ENCODE measurements around the gene NBPF15. TPM values are rescaled to one million over a fixed set of nuclear protein-coding genes. Genes with fewer than 3 reads are reported as not detected.
A peak's percentile ranks its signal among the peaks of the same experiment; 100 is the strongest.
"Not testable (repeated sequence)": the region's sequence is repeated elsewhere in the genome, so short reads cannot be mapped to it uniquely, and the experiment has no call there.

NBPF15 gene
- total and polyA plus RNA-seq, 2 donors (not counting 1 experiment from before 2014, with no cell fraction given), result 72.9 to 108 TPM

GRCh38 chr1:144412491-144413403 lies 48.7 kb downstream of the NBPF15 start:
- Histone ChIP-seq H3K4me2 (replicated peaks; ENCODE audit: low read depth, low read length, poor library complexity, severe bottlenecking) (peak overlapping the region; percentile 43), H3K27ac (ENCODE audit: low read length in 2 of 2) (peak overlapping the region; percentile 63 to 71), H3K9ac (ENCODE audit: low read length) (peak overlapping the region; percentile 64), H3K4me3 (ENCODE audit: control extremely low read depth in 1 of 5, extremely low read depth in 1 of 5, insufficient read depth in 1 of 5, low read depth in 2 of 5, low read length in 4 of 5) (peak overlapping the region; percentile 25 to 66 (median 47))
- WGBS (ENCODE audit: insufficient coverage), result 0% methylated on average over 10 of the region's 41 CpGs
- H3K27me3 Mint-ChIP-seq; H3K4me1 Mint-ChIP-seq; H4K20me1 ChIP-seq (ENCODE audit: control insufficient read depth, insufficient read depth, low read length, poor library complexity, severe bottlenecking); H3K27me3 ChIP-seq (replicated peaks in 1 of 4; ENCODE audit: control extremely low read depth in 1 of 4, control insufficient read depth in 3 of 4, insufficient read depth in 4 of 4, low read length in 3 of 4); H3K9me3 Mint-ChIP-seq (ENCODE audit: insufficient read depth); H2AFZ ChIP-seq (ENCODE audit: insufficient read depth, low read depth, low read length, poor library complexity, severe bottlenecking); intact Hi-C loops (cut with micrococcal nuclease); H3K79me2 ChIP-seq (ENCODE audit: control insufficient read depth, insufficient read depth, low read length); CTCF ChIA-PET; H3K36me3 ChIP-seq (replicated peaks in 1 of 2; ENCODE audit: control extremely low read depth in 1 of 2, control insufficient read depth in 1 of 2, extremely low read depth in 1 of 2, insufficient read depth in 2 of 2, low read length in 1 of 2); H3K4me1 ChIP-seq (ENCODE audit: control insufficient read depth in 2 of 2, insufficient read depth in 2 of 2, low read length in 2 of 2); H3K9me3 ChIP-seq (ENCODE audit: control extremely low read depth in 1 of 3, control insufficient read depth in 2 of 3, insufficient read depth in 1 of 3, low read length in 2 of 3): not testable (repeated sequence)
- DNase-seq (peak; percentile 96), ATAC-seq (ENCODE audit: low read depth) (peak; percentile 82)
- H3K27ac Mint-ChIP-seq, result peak overlapping the region; percentile 97
- POLR2A ChIA-PET, result interaction anchor here (0.8 to 1.3 kb wide), 4 partner anchors 111 to 148 kb away, joined by 3 to 15 read pairs (median 8); no protein-coding TSS in a partner anchor
- peak overlapping the region; percentile 94 for H3K4me3 Mint-ChIP-seq

GRCh38 chr1:144412068-144412471 lies 49.4 kb downstream of the NBPF15 start:
- H3K79me2 ChIP-seq (ENCODE audit: control insufficient read depth, insufficient read depth, low read length); H3K27me3 Mint-ChIP-seq; H3K9me3 Mint-ChIP-seq (ENCODE audit: insufficient read depth); H3K36me3 ChIP-seq (replicated peaks in 1 of 2; ENCODE audit: control extremely low read depth in 1 of 2, control insufficient read depth in 1 of 2, extremely low read depth in 1 of 2, insufficient read depth in 2 of 2, low read length in 1 of 2); H3K9me3 ChIP-seq (ENCODE audit: control extremely low read depth in 1 of 3, control insufficient read depth in 2 of 3, insufficient read depth in 1 of 3, low read length in 2 of 3); H3K4me1 Mint-ChIP-seq; H3K27me3 ChIP-seq (replicated peaks in 1 of 4; ENCODE audit: control extremely low read depth in 1 of 4, control insufficient read depth in 3 of 4, insufficient read depth in 4 of 4, low read length in 3 of 4); CTCF ChIA-PET; H3K9ac ChIP-seq (ENCODE audit: low read length); intact Hi-C loops (cut with micrococcal nuclease); H3K4me1 ChIP-seq (ENCODE audit: control insufficient read depth in 2 of 2, insufficient read depth in 2 of 2, low read length in 2 of 2); H4K20me1 ChIP-seq (ENCODE audit: control insufficient read depth, insufficient read depth, low read length, poor library complexity, severe bottlenecking): not testable (repeated sequence)
- Histone ChIP-seq H2AFZ (ENCODE audit: insufficient read depth, low read depth, low read length, poor library complexity, severe bottlenecking) (peak overlapping the region; percentile 51), H3K4me3 (ENCODE audit: control extremely low read depth in 1 of 5, extremely low read depth in 1 of 5, insufficient read depth in 1 of 5, low read depth in 2 of 5, low read length in 4 of 5) (peak overlapping the region in 3 of 5 experiments; percentile 29 to 44 (median 34)), H3K4me2 (replicated peaks; ENCODE audit: low read depth, low read length, poor library complexity, severe bottlenecking) (peak overlapping the region; percentile 35), H3K27ac (ENCODE audit: low read length in 2 of 2) (peak overlapping the region; percentile 51 to 68)
- ATAC-seq (ENCODE audit: low read depth) (peak; percentile 46), DNase-seq (peak; percentile 86)
- H3K4me3 Mint-ChIP-seq, result peak overlapping the region; percentile 94
- peak overlapping the region; percentile 97 for H3K27ac Mint-ChIP-seq
- POLR2A ChIA-PET, result interaction anchor here (0.8 to 1.3 kb wide), 4 partner anchors 112 to 148 kb away, joined by 3 to 15 read pairs (median 8); no protein-coding TSS in a partner anchor
- 0% methylated on average over 8 of the region's 23 CpGs for WGBS (ENCODE audit: insufficient coverage)

- ATAC-seq (ENCODE audit: low read depth); CTCF ChIA-PET; H3K9me3 Mint-ChIP-seq (ENCODE audit: insufficient read depth); H3K27ac Mint-ChIP-seq; H3K9ac ChIP-seq (ENCODE audit: low read length); H3K4me1 ChIP-seq (ENCODE audit: control insufficient read depth in 2 of 2, insufficient read depth in 2 of 2, low read length in 2 of 2); H3K27me3 ChIP-seq (replicated peaks in 1 of 4; ENCODE audit: control extremely low read depth in 1 of 4, control insufficient read depth in 3 of 4, insufficient read depth in 4 of 4, low read length in 3 of 4); H3K79me2 ChIP-seq (ENCODE audit: control insufficient read depth, insufficient read depth, low read length); H3K4me3 Mint-ChIP-seq; H3K9me3 ChIP-seq (ENCODE audit: control extremely low read depth in 1 of 3, control insufficient read depth in 2 of 3, insufficient read depth in 1 of 3, low read length in 2 of 3); H2AFZ ChIP-seq (ENCODE audit: insufficient read depth, low read depth, low read length, poor library complexity, severe bottlenecking); intact Hi-C loops (cut with micrococcal nuclease); POLR2A ChIA-PET; H3K27ac ChIP-seq (ENCODE audit: low read length in 2 of 2); H3K4me3 ChIP-seq (ENCODE audit: control extremely low read depth in 1 of 5, extremely low read depth in 1 of 5, insufficient read depth in 1 of 5, low read depth in 2 of 5, low read length in 4 of 5); H3K27me3 Mint-ChIP-seq; H3K4me2 ChIP-seq (replicated peaks; ENCODE audit: low read depth, low read length, poor library complexity, severe bottlenecking); DNase-seq; H3K36me3 ChIP-seq (replicated peaks in 1 of 2; ENCODE audit: control extremely low read depth in 1 of 2, control insufficient read depth in 1 of 2, extremely low read depth in 1 of 2, insufficient read depth in 2 of 2, low read length in 1 of 2); H3K4me1 Mint-ChIP-seq; H4K20me1 ChIP-seq (ENCODE audit: control insufficient read depth, insufficient read depth, low read length, poor library complexity, severe bottlenecking): not testable (repeated sequence)
- no CpG with 5 or more reads among the region's 5 CpGs for WGBS (ENCODE audit: insufficient coverage)
Observed at GRCh38 chr1:144402807-144403206, 58.7 kb downstream of the NBPF15 start.

DNA sequence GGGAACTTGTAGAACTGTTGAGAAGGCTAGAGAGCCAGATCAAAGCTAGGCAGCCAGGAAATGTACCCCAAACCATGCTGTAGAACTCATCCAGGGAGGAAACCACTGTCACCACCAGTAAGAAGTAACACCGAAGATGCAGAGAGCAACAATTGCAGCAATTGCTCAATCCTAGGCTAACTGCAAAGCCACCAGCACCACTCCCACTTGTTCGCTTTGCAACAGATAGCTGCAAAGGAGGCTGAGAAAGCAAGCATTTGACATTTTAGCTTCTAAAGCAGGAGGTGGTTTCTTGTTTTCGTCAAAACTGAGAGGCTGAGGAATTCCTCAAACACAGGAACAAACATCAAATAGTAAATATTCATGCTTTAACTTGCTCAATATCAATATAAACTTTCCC lies 89.8 kb downstream of the NBPF15 start:
- H3K9ac ChIP-seq (ENCODE audit: low read length); H3K27ac ChIP-seq (ENCODE audit: low read length in 2 of 2); H4K20me1 ChIP-seq (ENCODE audit: control insufficient read depth, insufficient read depth, low read length, poor library complexity, severe bottlenecking); H3K4me1 Mint-ChIP-seq; H3K36me3 ChIP-seq (replicated peaks in 1 of 2; ENCODE audit: control extremely low read depth in 1 of 2, control insufficient read depth in 1 of 2, extremely low read depth in 1 of 2, insufficient read depth in 2 of 2, low read length in 1 of 2); H3K9me3 ChIP-seq (ENCODE audit: control extremely low read depth in 1 of 3, control insufficient read depth in 2 of 3, insufficient read depth in 1 of 3, low read length in 2 of 3); H3K27me3 ChIP-seq (replicated peaks in 1 of 4; ENCODE audit: control extremely low read depth in 1 of 4, control insufficient read depth in 3 of 4, insufficient read depth in 4 of 4, low read length in 3 of 4); H3K4me2 ChIP-seq (replicated peaks; ENCODE audit: low read depth, low read length, poor library complexity, severe bottlenecking); H3K27ac Mint-ChIP-seq; DNase-seq; H3K4me3 Mint-ChIP-seq; H3K27me3 Mint-ChIP-seq; ATAC-seq (ENCODE audit: low read depth); H2AFZ ChIP-seq (ENCODE audit: insufficient read depth, low read depth, low read length, poor library complexity, severe bottlenecking); H3K4me1 ChIP-seq (ENCODE audit: control insufficient read depth in 2 of 2, insufficient read depth in 2 of 2, low read length in 2 of 2); intact Hi-C loops (cut with micrococcal nuclease); CTCF ChIA-PET; H3K9me3 Mint-ChIP-seq (ENCODE audit: insufficient read depth); POLR2A ChIA-PET; H3K4me3 ChIP-seq (ENCODE audit: control extremely low read depth in 1 of 5, extremely low read depth in 1 of 5, insufficient read depth in 1 of 5, low read depth in 2 of 5, low read length in 4 of 5); H3K79me2 ChIP-seq (ENCODE audit: control insufficient read depth, insufficient read depth, low read length): not testable (repeated sequence)
- WGBS (ENCODE audit: insufficient coverage), result no CpG with 5 or more reads among the region's 3 CpGs
